H9 (cell line): Measurements from ENCODE around the gene CFAP100. TPM values are rescaled to one million over a fixed set of nuclear protein-coding genes. Genes with fewer than 3 reads are reported as not detected.

Source experiments
- DNase-seq: peaks from one replicate; pipeline ENCODE4 v3.0.0-alpha.2; 2017
- H2AFZ ChIP-seq: one replicate; pipeline ENCODE4 v1.6.1; 2013; ENCODE audit warnings: mild to moderate bottlenecking, low read length, control low read depth, moderate library complexity
- H2AK5ac ChIP-seq: 2 replicates; pipeline ENCODE4 v1.6.1; 2013; ENCODE audit warnings: low read length, control low read depth, mixed read lengths; ENCODE audit not compliant: insufficient read length
- H2BK120ac ChIP-seq: one replicate; pipeline ENCODE4 v1.6.1; 2013; ENCODE audit warnings: low read depth, mild to moderate bottlenecking, low read length, control low read depth, inconsistent platforms; ENCODE audit not compliant: poor library complexity, severe bottlenecking
- H2BK12ac ChIP-seq: 2 replicates; pipeline ENCODE4 v1.6.1; 2013; ENCODE audit warnings: low read length, control low read depth, mixed read lengths, low read depth; ENCODE audit not compliant: insufficient read length
- H2BK15ac ChIP-seq: 2 replicates; pipeline ENCODE4 v1.6.1; 2013; ENCODE audit warnings: low read depth, low read length, control low read depth
- H2BK20ac ChIP-seq: one replicate; pipeline ENCODE4 v1.6.1; 2013; ENCODE audit warnings: low read depth, mild to moderate bottlenecking, low read length, control low read depth, inconsistent platforms; ENCODE audit not compliant: poor library complexity, severe bottlenecking
- H2BK5ac ChIP-seq: 2 replicates; pipeline ENCODE4 v1.6.1; 2013; ENCODE audit warnings: low read length, control low read depth, mixed read lengths; ENCODE audit not compliant: insufficient read length
- H3K14ac ChIP-seq: 2 replicates; pipeline ENCODE4 v1.6.1; 2013; ENCODE audit warnings: low read length, control low read depth; ENCODE audit not compliant: insufficient read depth
- H3K18ac ChIP-seq: 2 replicates; pipeline ENCODE4 v1.6.1; 2013; ENCODE audit warnings: low read depth, mild to moderate bottlenecking, mixed read lengths, low read length, control low read depth; ENCODE audit not compliant: insufficient read length
- H3K23ac ChIP-seq: 2 replicates; pipeline ENCODE4 v1.6.1; 2013; ENCODE audit warnings: low read length, control low read depth, mixed read lengths, low read depth; ENCODE audit not compliant: insufficient read length
- H3K23me2 ChIP-seq: 2 replicates; pipeline ENCODE4 v1.6.1; 2013; ENCODE audit warnings: low read depth, mild to moderate bottlenecking, mixed read lengths, low read length, control low read depth; ENCODE audit not compliant: insufficient read length, poor library complexity, severe bottlenecking
- H3K27ac ChIP-seq: 2 replicates; pipeline ENCODE4 v1.5.1; 2013; ENCODE audit warnings: low read length, control low read depth, mixed read lengths, low read depth; ENCODE audit not compliant: insufficient read length
- H3K27me3 ChIP-seq: 2 replicates; pipeline ENCODE4 v1.6.1; 2013; ENCODE audit warnings: low read length, control low read depth, inconsistent platforms; ENCODE audit not compliant: insufficient read depth
- H3K4ac ChIP-seq: 2 replicates; pipeline ENCODE4 v1.6.1; 2013; ENCODE audit warnings: low read depth, mild to moderate bottlenecking, control low read depth, inconsistent platforms, low read length, moderate library complexity
- H3K4me1 ChIP-seq: 2 replicates; pipeline ENCODE4 v1.6.1; 2013; ENCODE audit warnings: low read length, control low read depth, inconsistent platforms; ENCODE audit not compliant: insufficient read depth
- H3K4me2 ChIP-seq: 2 replicates; pipeline ENCODE4 v1.6.1; 2013; ENCODE audit warnings: low read length, control low read depth, mixed read lengths; ENCODE audit not compliant: insufficient read length, insufficient read depth
- H3K56ac ChIP-seq: 2 replicates; pipeline ENCODE4 v1.6.1; 2013; ENCODE audit warnings: low read depth, mild to moderate bottlenecking, mixed read lengths, low read length, control low read depth; ENCODE audit not compliant: insufficient read length
- H3K79me1 ChIP-seq: 2 replicates; pipeline ENCODE4 v1.6.1; 2013; ENCODE audit warnings: low read depth, mild to moderate bottlenecking, moderate library complexity, low read length, control low read depth, inconsistent platforms; ENCODE audit not compliant: insufficient read depth, poor library complexity, severe bottlenecking
- H3K79me2 ChIP-seq: 2 replicates; pipeline ENCODE4 v1.6.1; 2013; ENCODE audit warnings: low read length, control low read depth, inconsistent platforms; ENCODE audit not compliant: insufficient read depth
- H3K9ac ChIP-seq: 2 replicates; pipeline ENCODE4 v1.6.1; 2013; ENCODE audit warnings: low read length, control low read depth, mixed read lengths; ENCODE audit not compliant: insufficient read length; ENCODE audit errors: extremely low read depth
- H3K9me3 ChIP-seq: one replicate; pipeline ENCODE4 v1.6.1; 2013; ENCODE audit warnings: low read depth, low read length, inconsistent platforms; ENCODE audit not compliant: control insufficient read depth
- H3T11ph ChIP-seq: one replicate; pipeline ENCODE4 v1.6.1; 2013; ENCODE audit warnings: mild to moderate bottlenecking, low read length, control low read depth, inconsistent platforms
- H4K20me1 ChIP-seq: one replicate; pipeline ENCODE4 v1.6.1; 2013; ENCODE audit not compliant: control insufficient read depth, insufficient read length, insufficient read depth
- H4K5ac ChIP-seq: 2 replicates; pipeline ENCODE4 v1.6.1; 2013; ENCODE audit warnings: low read depth, mild to moderate bottlenecking, mixed read lengths, low read length, control low read depth; ENCODE audit not compliant: insufficient read length
- H4K8ac ChIP-seq: replicated peaks from 2 replicates; pipeline ENCODE4 v1.6.1; 2013; ENCODE audit warnings: low read length, control low read depth, mixed read lengths, low read depth; ENCODE audit not compliant: insufficient read length
- H4K91ac ChIP-seq: 2 replicates; pipeline ENCODE4 v1.6.1; 2013; ENCODE audit warnings: low read depth, mild to moderate bottlenecking, moderate library complexity, mixed read lengths, low read length, control low read depth; ENCODE audit not compliant: insufficient read length
- H3K27ac Mint-ChIP-seq, 3 experiments: 2 replicates in 2 of 3; 3 replicates in 1 of 3; pipeline ENCODE4 v1.8.0; 2020 to 2021; ENCODE audit warnings: mixed read lengths in 3 of 3, mild to moderate bottlenecking in 1 of 3, moderate library complexity in 1 of 3
- H3K27me3 Mint-ChIP-seq: 2 replicates; pipeline ENCODE4 v1.8.0; 2021; ENCODE audit warnings: low read depth, mild to moderate bottlenecking, moderate library complexity, mixed read lengths
- H3K36me3 Mint-ChIP-seq, 3 experiments: 2 replicates in 2 of 3; 3 replicates in 1 of 3; pipeline ENCODE4 v1.8.0; 2020 to 2021; ENCODE audit warnings: low read depth in 3 of 3, mixed read lengths in 3 of 3; ENCODE audit not compliant: insufficient read depth in 1 of 3
- H3K4me1 Mint-ChIP-seq, 2 experiments: 2 replicates each; pipeline ENCODE4 v1.8.0; 2020; ENCODE audit warnings: mixed read lengths in 2 of 2
- H3K4me3 Mint-ChIP-seq, 2 experiments: 2 replicates in 1 of 2; 3 replicates in 1 of 2; pipeline ENCODE4 v1.8.0; 2020 to 2021; ENCODE audit warnings: mild to moderate bottlenecking in 2 of 2, mixed read lengths in 2 of 2, moderate library complexity in 1 of 2
- H3K9me3 Mint-ChIP-seq, 2 experiments: 2 replicates in 1 of 2; 3 replicates in 1 of 2; pipeline ENCODE4 v1.8.0; 2020; ENCODE audit warnings: mild to moderate bottlenecking in 2 of 2, mixed read lengths in 2 of 2, moderate library complexity in 1 of 2
- CTCF ChIP-seq: fragments of 200-600 bp; sonication (generic); conservative IDR thresholded peaks from 3 replicates; pipeline ENCODE4 v1.8.0; 2021; ENCODE audit warnings: antibody characterized with exemption, mild to moderate bottlenecking
- WGBS: extraction: QIAGEN DNeasy Blood & Tissue Kit; methylation state at CpG from one replicate; pipeline ENCODE4 v1.1.7; 2013; ENCODE audit warnings: missing lambda C conversion rate, low lambda C conversion rate, mixed read lengths; ENCODE audit not compliant: insufficient read length; ENCODE audit errors: extremely low coverage; 5-methylcytosine and 5-hydroxymethylcytosine counted together
- total RNA-seq: library from RNA; stranded (reverse); gene quantifications from 2 replicates; pipeline ENCODE4 v1.2.1, GENCODE V29; 2021

CFAP100 gene
- total RNA-seq, 1 experiment from 2014 or later: 0.44 TPM

GRCh38 chr3:126358038-126358815, 36.5 kb upstream of the CFAP100 start:
- Histone ChIP-seq H2BK15ac (no peak overlapping the region), H3K23ac (no peak overlapping the region), H3K27me3 (no peaks in the 10 kb centered on the region; the same call in 1 of the 2 replicates), H2BK5ac (no peak overlapping the region), H3K27ac (no peak overlapping the region), H3T11ph (no peak overlapping the region), H3K4me2 (peak overlapping the region; percentile 79), H4K8ac (no peak overlapping the region), H2BK12ac (no peak overlapping the region), H3K4ac (no peak overlapping the region), H2AK5ac (no peak overlapping the region), H3K79me2 (no peaks in the 10 kb centered on the region), H3K4me1 (peaks cover 4% of the 10 kb centered on the region; the same call in 1 of the 2 replicates), H3K23me2 (peaks cover 10% of the 10 kb centered on the region), H3K14ac (no peak overlapping the region), H4K91ac (no peak overlapping the region), H4K20me1 (no peaks in the 10 kb centered on the region), H4K5ac (no peak overlapping the region), H3K79me1 (no peaks in the 10 kb centered on the region), H3K56ac (no peak overlapping the region), H2BK120ac (no peak overlapping the region), H3K9ac (no peak overlapping the region), H3K18ac (no peak overlapping the region), H3K9me3 (no peaks in the 10 kb centered on the region), H2BK20ac (no peak overlapping the region), H2AFZ (no peak overlapping the region)
- DNase-seq: peak; percentile 81
- no CpG with 5 or more reads among the region's 11 CpGs for WGBS
- H3K4me1 Mint-ChIP-seq: peaks cover 32 to 39% of the 10 kb centered on the region in 2 experiments
- H3K27me3 Mint-ChIP-seq: peaks cover 31% of the 10 kb centered on the region
- peak overlapping the region; percentile 71 to 84 for H3K4me3 Mint-ChIP-seq
- H3K9me3 Mint-ChIP-seq: no peaks in the 10 kb centered on the region
- peak overlapping the region in 1 of 3 experiments; percentile 87; a peak in 1 of 7 replicates for H3K27ac Mint-ChIP-seq
- no peak for TF ChIP-seq CTCF
- H3K36me3 Mint-ChIP-seq: no peaks in the 10 kb centered on the region
